Neural progenitor cell (in vitro differentiated cells): ENCODE results near the gene DLX6. TPM values are rescaled to one million over a fixed set of nuclear protein-coding genes. Genes with fewer than 3 reads are reported as not detected.

Source experiments
- DNase-seq: peaks from one replicate; pipeline ENCODE4 v3.0.0-alpha.2; 2016; ENCODE audit warnings: low spot score
- H2AFZ ChIP-seq: fragments of 200-600 bp; sonication (generic); replicated peaks from 2 replicates; pipeline ENCODE4 v1.6.1; 2016; ENCODE audit warnings: antibody characterized with exemption
- H3F3A ChIP-seq: fragments of 200-600 bp; sonication (generic); 2 replicates; pipeline ENCODE4 v1.6.1; 2016; ENCODE audit warnings: antibody characterized with exemption, low read depth
- H3K27ac ChIP-seq: fragments of 200-600 bp; sonication (generic); 2 replicates; pipeline ENCODE4 v1.5.1; 2016; ENCODE audit warnings: mild to moderate bottlenecking
- H3K27me3 ChIP-seq: fragments of 200-600 bp; sonication (generic); 2 replicates; pipeline ENCODE4 v1.6.1; 2016; ENCODE audit warnings: mild to moderate bottlenecking, moderate library complexity
- H3K36me3 ChIP-seq: fragments of 200-600 bp; sonication (generic); 2 replicates; pipeline ENCODE4 v1.5.1; 2016
- H3K4me1 ChIP-seq: fragments of 200-600 bp; sonication (generic); 2 replicates; pipeline ENCODE4 v1.6.1; 2016; ENCODE audit warnings: mixed run types
- H3K4me2 ChIP-seq: fragments of 200-600 bp; sonication (generic); 2 replicates; pipeline ENCODE4 v1.6.1; 2016
- H3K4me3 ChIP-seq: fragments of 200-600 bp; sonication (generic); 2 replicates; pipeline ENCODE4 v1.5.1; 2016
- H3K79me2 ChIP-seq: fragments of 200-600 bp; sonication (generic); 2 replicates; pipeline ENCODE4 v1.6.1; 2016; ENCODE audit warnings: low read depth
- H3K9ac ChIP-seq: fragments of 200-600 bp; sonication (generic); 2 replicates; pipeline ENCODE4 v1.6.1; 2016
- H3K9me3 ChIP-seq: fragments of 200-600 bp; sonication (generic); 2 replicates; pipeline ENCODE4 v1.5.1; 2016; ENCODE audit warnings: low read depth
- H4K20me1 ChIP-seq: fragments of 200-600 bp; sonication (generic); 2 replicates; pipeline ENCODE4 v1.6.1; 2016; ENCODE audit warnings: low read depth
- H3K27ac Mint-ChIP-seq: 3 replicates; pipeline ENCODE4 v1.8.0; 2021; ENCODE audit warnings: mixed read lengths
- H3K27me3 Mint-ChIP-seq: 2 replicates; pipeline ENCODE4 v1.8.0; 2022; ENCODE audit warnings: low read depth, mild to moderate bottlenecking, inconsistent platforms, moderate library complexity, mixed read lengths; ENCODE audit not compliant: insufficient read depth
- H3K36me3 Mint-ChIP-seq: 3 replicates; pipeline ENCODE4 v1.8.0; 2021; ENCODE audit warnings: mixed read lengths
- H3K4me1 Mint-ChIP-seq: 3 replicates; pipeline ENCODE4 v1.8.0; 2021; ENCODE audit warnings: mixed read lengths
- H3K4me3 Mint-ChIP-seq: 3 replicates; pipeline ENCODE4 v1.8.0; 2021; ENCODE audit warnings: mild to moderate bottlenecking, moderate library complexity, mixed read lengths
- H3K9me3 Mint-ChIP-seq: 3 replicates; pipeline ENCODE4 v1.8.0; 2020; ENCODE audit warnings: mixed read lengths
- CTCF ChIP-seq: fragments of 200-600 bp; sonication (generic); IDR thresholded peaks from 2 replicates; pipeline ENCODE4 v1.5.1; 2017; ENCODE audit warnings: antibody characterized with exemption, mild to moderate bottlenecking
- EZH2 ChIP-seq: fragments of 200-600 bp; sonication (generic); IDR thresholded peaks from 2 replicates; pipeline ENCODE4 v1.6.1; 2017; ENCODE audit warnings: antibody characterized with exemption, mild to moderate bottlenecking, moderate library complexity
- EZH2phosphoT487 ChIP-seq: fragments of 200-600 bp; sonication (generic); IDR thresholded peaks from 2 replicates; pipeline ENCODE4 v1.6.1; 2017; ENCODE audit warnings: antibody characterized with exemption
- total RNA-seq: library from RNA; depleted of rRNA; stranded (reverse); fragments of >200 nt; gene quantifications from 2 replicates; pipeline ENCODE4 v1.2.3, GENCODE V29; 2015; ENCODE audit warnings: low replicate concordance

DLX6 gene
- total RNA-seq, 1 donor from 2014 or later = not detected

GRCh38 chr7:96982586-96982985, 22.8 kb upstream of the DLX6 start:
- Mint-ChIP-seq H3K4me3 (no peak overlapping the region), H3K27ac (no peak overlapping the region), H3K4me1 (no peaks in the 10 kb centered on the region), H3K36me3 (no peaks in the 10 kb centered on the region), H3K27me3 (peaks cover 9% of the 10 kb centered on the region), H3K9me3 (no peaks in the 10 kb centered on the region)
- no peaks in the 10 kb centered on the region for H3K4me1 ChIP-seq
- no peaks in the 10 kb centered on the region for H3K79me2 ChIP-seq
- H3K9ac ChIP-seq = no peak overlapping the region
- H3K36me3 ChIP-seq = no peaks in the 10 kb centered on the region
- no peak overlapping the region for H2AFZ ChIP-seq
- peaks cover 64% of the 10 kb centered on the region for H3K27me3 ChIP-seq
- H3K9me3 ChIP-seq = no peaks in the 10 kb centered on the region
- no peak for DNase-seq
- TF ChIP-seq CTCF (no peak), EZH2phosphoT487 (no peak), EZH2 (no peak)
- H3F3A ChIP-seq = no peaks in the 10 kb centered on the region
- H3K4me2 ChIP-seq = no peak overlapping the region
- no peaks in the 10 kb centered on the region for H4K20me1 ChIP-seq
- H3K27ac ChIP-seq = no peak overlapping the region
- H3K4me3 ChIP-seq = no peak overlapping the region

GRCh38 chr7:96985992-96986391, 19.4 kb upstream of the DLX6 start:
- H3K9me3 ChIP-seq = no peaks in the 10 kb centered on the region
- peaks cover 11% of the 10 kb centered on the region for H3K4me1 ChIP-seq
- no peak overlapping the region for H3K4me3 ChIP-seq
- no peaks in the 10 kb centered on the region for H3K79me2 ChIP-seq
- peaks cover 24% of the 10 kb centered on the region for H4K20me1 ChIP-seq
- no peak overlapping the region for H3K4me2 ChIP-seq
- H3K27ac Mint-ChIP-seq = no peak overlapping the region
- H3K4me3 Mint-ChIP-seq = no peak overlapping the region
- H3K9me3 Mint-ChIP-seq = no peaks in the 10 kb centered on the region
- H3K36me3 Mint-ChIP-seq = no peaks in the 10 kb centered on the region
- no peaks in the 10 kb centered on the region for H3K4me1 Mint-ChIP-seq
- DNase-seq = no peak
- peaks cover 79% of the 10 kb centered on the region for H3K27me3 ChIP-seq
- H2AFZ ChIP-seq = no peak overlapping the region
- H3K9ac ChIP-seq = no peak overlapping the region
- no peaks in the 10 kb centered on the region for H3K36me3 ChIP-seq
- H3K27me3 Mint-ChIP-seq = peaks cover 42% of the 10 kb centered on the region
- H3K27ac ChIP-seq = no peak overlapping the region
- H3F3A ChIP-seq = no peaks in the 10 kb centered on the region
- TF ChIP-seq CTCF (no peak), EZH2phosphoT487 (no peak), EZH2 (no peak)

GRCh38 chr7:96986901-96987300, 18.5 kb upstream of the DLX6 start:
- Histone ChIP-seq H3K27ac (no peak overlapping the region), H3K36me3 (no peaks in the 10 kb centered on the region), H4K20me1 (peaks cover 33% of the 10 kb centered on the region), H3F3A (no peaks in the 10 kb centered on the region), H3K79me2 (no peaks in the 10 kb centered on the region), H3K27me3 (peaks cover 84% of the 10 kb centered on the region), H3K9ac (no peak overlapping the region), H3K4me2 (no peak overlapping the region), H3K4me3 (no peak overlapping the region), H3K4me1 (peaks cover 11% of the 10 kb centered on the region), H2AFZ (no peak overlapping the region), H3K9me3 (no peaks in the 10 kb centered on the region)
- no peaks in the 10 kb centered on the region for H3K4me1 Mint-ChIP-seq
- H3K27ac Mint-ChIP-seq = no peak overlapping the region
- no peaks in the 10 kb centered on the region for H3K36me3 Mint-ChIP-seq
- no peak overlapping the region for H3K4me3 Mint-ChIP-seq
- H3K9me3 Mint-ChIP-seq = no peaks in the 10 kb centered on the region
- TF ChIP-seq EZH2 (no peak), CTCF (no peak), EZH2phosphoT487 (no peak)
- peaks cover 47% of the 10 kb centered on the region for H3K27me3 Mint-ChIP-seq
- DNase-seq = no peak

- no peak overlapping the region for H2AFZ ChIP-seq
- H3K27me3 Mint-ChIP-seq = peaks cover 55% of the 10 kb centered on the region
- no peak for DNase-seq
- no peak overlapping the region for H3K4me3 Mint-ChIP-seq
- no peaks in the 10 kb centered on the region for H3K79me2 ChIP-seq
- no peaks in the 10 kb centered on the region for H3K9me3 Mint-ChIP-seq
- no peaks in the 10 kb centered on the region for H3K36me3 Mint-ChIP-seq
- H3K9ac ChIP-seq = no peak overlapping the region
- no peaks in the 10 kb centered on the region for H3K9me3 ChIP-seq
- TF ChIP-seq EZH2 (no peak), CTCF (no peak), EZH2phosphoT487 (no peak)
- H3K27me3 ChIP-seq = peaks cover 88% of the 10 kb centered on the region
- peaks cover 41% of the 10 kb centered on the region for H4K20me1 ChIP-seq
- H3K4me1 Mint-ChIP-seq = no peaks in the 10 kb centered on the region
- H3K4me3 ChIP-seq = no peak overlapping the region
- H3K27ac ChIP-seq = no peak overlapping the region
- no peak overlapping the region for H3K4me2 ChIP-seq
- H3K36me3 ChIP-seq = no peaks in the 10 kb centered on the region
- H3F3A ChIP-seq = no peaks in the 10 kb centered on the region
- H3K4me1 ChIP-seq = peaks cover 11% of the 10 kb centered on the region
- H3K27ac Mint-ChIP-seq = no peak overlapping the region
These were observed 17.6 kb upstream of the DLX6 start for GRCh38 chr7:96987719-96988118.
